GM12801 (cell line): ENCODE results near the gene SAP130.

Experiments used
- TF ChIP-seq, protein P1 (sequence below): IDR thresholded peaks from one replicate; pipeline ENCODE4 v1.5.1; 2011; ENCODE audit warnings: control low read depth; ENCODE audit not compliant: insufficient read length; ENCODE audit errors: extremely low read depth

SAP130 gene

DNA sequence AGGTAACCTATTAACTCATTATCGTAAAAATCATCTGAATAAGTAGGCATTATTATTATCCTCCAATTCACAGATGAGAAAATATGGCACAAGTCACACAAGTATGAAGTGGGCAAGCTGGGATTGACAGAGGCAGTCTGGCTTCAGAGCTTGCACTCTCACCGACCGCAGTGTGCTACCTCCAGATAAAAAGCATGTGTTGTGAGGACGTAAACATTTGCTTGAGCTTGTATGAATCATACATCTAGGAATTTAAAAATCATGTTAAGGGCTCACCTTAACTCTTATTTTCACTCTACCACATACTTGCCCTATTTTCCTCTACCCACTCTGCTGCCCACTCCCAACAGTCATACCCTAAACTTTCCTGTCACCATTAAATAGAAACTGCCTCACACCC, 76.8 kb downstream of the SAP130 start:
- TF ChIP-seq, protein P1, sequence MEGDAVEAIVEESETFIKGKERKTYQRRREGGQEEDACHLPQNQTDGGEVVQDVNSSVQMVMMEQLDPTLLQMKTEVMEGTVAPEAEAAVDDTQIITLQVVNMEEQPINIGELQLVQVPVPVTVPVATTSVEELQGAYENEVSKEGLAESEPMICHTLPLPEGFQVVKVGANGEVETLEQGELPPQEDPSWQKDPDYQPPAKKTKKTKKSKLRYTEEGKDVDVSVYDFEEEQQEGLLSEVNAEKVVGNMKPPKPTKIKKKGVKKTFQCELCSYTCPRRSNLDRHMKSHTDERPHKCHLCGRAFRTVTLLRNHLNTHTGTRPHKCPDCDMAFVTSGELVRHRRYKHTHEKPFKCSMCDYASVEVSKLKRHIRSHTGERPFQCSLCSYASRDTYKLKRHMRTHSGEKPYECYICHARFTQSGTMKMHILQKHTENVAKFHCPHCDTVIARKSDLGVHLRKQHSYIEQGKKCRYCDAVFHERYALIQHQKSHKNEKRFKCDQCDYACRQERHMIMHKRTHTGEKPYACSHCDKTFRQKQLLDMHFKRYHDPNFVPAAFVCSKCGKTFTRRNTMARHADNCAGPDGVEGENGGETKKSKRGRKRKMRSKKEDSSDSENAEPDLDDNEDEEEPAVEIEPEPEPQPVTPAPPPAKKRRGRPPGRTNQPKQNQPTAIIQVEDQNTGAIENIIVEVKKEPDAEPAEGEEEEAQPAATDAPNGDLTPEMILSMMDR, result no peak

DNA sequence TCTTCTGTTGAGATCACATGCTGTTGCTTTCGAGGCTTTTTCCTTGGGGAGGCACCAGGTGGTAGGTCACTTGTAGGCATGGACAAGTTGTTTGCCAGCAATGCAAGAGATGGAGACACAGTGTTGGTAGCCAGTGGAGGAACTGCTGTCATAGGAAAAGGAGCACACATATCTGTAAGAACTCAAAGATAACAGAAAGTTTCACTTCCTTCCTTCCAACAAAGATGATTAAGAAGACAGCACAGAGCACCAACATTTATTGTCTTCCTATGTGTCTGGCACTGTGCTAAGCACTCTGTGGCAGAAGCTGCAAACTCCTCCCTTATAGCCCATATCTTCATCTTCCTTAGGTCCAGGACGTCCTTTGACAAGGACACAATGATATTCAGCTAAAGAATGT, 77.6 kb downstream of the SAP130 start:
- TF ChIP-seq, protein P1, result no peak

DNA sequence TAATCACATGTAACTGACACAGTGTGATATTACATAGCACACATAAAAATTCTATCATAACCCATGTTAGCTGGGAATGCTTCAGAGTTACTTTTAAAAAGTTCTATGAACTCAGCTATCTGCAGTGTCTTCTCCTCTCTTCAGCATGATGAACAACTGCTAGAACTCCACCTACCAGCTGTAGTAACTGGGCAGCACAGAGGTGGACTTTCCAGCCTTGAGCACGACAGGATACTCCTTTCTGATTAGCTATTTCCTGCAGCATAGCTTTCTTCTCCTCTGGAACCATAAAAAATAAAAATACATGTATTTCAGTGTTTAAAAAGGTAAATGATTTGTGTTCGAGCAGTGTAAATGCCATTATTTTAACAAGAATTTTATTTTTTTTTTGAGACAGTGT, 82.6 kb downstream of the SAP130 start:
- TF ChIP-seq, protein P1, result no peak

DNA sequence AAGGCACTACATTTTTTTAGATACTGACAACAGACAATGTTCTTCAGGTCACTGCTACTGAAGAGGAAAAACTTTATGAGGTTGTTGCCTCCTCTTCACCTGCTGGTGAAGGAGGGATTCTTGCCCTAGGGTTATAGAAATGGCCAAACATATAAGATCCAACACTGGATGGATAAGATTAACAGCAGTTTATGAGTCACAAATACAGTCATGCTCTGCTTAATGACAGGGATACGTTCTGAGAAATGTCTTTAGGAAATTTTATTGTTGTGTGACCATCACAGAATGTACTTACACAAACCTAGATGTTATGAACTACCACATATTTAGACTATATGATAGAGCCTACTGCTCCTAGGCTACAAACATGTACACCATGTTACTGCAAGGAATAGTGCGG, 84.7 kb downstream of the SAP130 start:
- TF ChIP-seq, protein P1, result no peak

DNA sequence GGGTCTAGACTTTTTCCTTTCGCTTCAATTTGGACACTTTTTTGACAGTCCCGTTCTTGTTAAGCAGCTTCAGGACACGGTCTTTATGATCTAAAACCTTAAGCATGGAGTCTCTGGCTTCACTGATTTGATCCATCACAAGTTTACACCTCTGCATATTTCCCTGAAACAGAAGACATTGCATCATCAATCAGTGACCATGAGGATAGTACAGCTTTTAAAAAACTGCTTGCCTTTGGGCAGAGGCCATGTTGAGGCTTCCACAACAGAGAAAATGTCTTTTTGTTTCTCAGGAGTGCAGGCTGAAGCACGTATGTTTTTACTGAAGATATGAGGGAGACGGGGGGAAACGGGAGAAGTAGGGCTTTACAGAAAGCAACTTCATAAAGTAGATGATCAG, 85.9 kb downstream of the SAP130 start:
- TF ChIP-seq, protein P1, result no peak

DNA sequence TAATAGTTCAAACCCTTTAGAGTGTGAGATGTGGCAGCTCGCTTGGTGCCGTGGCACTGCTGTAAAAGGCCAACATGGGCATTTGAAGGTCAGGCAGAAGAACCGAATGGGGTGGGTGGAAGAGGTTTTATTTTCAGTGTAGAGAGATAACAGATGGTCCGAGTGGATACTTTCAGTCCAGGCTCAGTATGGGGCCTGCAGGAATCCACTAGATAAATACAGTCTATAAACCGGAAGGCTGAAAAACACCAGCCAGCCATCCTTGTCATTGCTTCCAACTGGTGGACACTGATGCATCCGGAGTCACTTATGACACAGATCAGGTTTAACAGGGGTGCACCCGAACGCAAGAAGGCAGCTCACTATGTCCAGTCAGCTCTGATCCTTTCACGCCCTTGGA, 86.4 kb downstream of the SAP130 start:
- TF ChIP-seq, protein P1, result no peak

DNA sequence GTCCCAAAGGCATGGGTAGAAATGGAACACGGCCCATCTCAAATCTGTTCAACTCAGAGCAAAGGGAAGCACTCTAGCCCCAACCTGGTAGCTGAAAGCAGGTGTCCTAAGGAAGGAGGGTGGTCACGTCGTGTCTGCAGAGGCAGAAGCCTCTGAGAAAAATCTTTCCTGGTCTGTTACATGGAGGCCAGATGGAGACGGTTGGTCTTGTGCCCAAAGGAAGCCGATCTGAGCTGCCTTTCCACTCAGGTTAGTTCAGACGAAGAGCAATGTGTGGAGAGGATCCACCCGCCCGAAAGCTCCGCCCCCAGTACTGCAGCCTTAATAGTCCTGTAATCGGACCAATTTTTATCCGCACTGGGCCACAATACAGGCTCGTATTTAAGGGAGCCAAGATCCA, 87.2 kb downstream of the SAP130 start:
- TF ChIP-seq, protein P1, result no peak

DNA sequence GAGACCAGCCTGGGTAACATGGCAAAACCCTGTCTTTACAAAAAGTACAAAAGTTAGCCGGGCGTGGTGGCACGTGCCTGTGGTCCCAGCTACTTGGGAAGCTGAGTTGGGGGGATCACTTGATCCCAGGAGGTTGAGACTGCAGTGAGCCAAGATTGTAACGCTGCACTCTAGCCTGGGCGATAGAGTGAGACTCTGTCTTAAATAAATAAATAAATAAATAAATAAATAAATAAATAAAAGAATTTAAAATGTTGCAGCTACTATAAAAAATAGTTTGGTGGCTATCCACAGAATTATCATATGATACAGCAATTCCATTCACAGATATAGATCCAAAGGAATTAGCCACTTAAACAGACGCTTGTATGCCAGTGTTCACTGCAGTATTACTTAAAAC, 92.5 kb downstream of the SAP130 start:
- TF ChIP-seq, protein P1, result no peak
